IMR-90 (cell line): Measurements from ENCODE around the gene TRAF1. TPM values are rescaled to one million over a fixed set of nuclear protein-coding genes. Genes with fewer than 3 reads are reported as not detected.

Experiments used
- ATAC-seq: fragments of 200-7000 bp; cut with Tn5 transposase; 2 replicates; pipeline ENCODE4 v1.9.1; 2020; ENCODE audit warnings: low read depth, mild to moderate bottlenecking, moderate library complexity
- BruUV-seq: library from RNA; stranded (reverse); fragments of 400-500 nt; replicated peaks from 2 replicates; lab custom pipeline; 2021; lab: Mats Ljungman, UMichigan
- CTCF ChIA-PET: fragments of 300-600 bp; formaldehyde crosslinking; extraction: SDS; loops from one replicate; lab custom pipeline; 2021; ENCODE audit warnings: antibody characterized with exemption; lab: Yijun Ruan, JAX
- POLR2A ChIA-PET: fragments of 300-600 bp; sonication (Branson Sonifier 250); formaldehyde crosslinking; loops from one replicate; lab custom pipeline; 2022; ENCODE audit warnings: antibody characterized with exemption; ENCODE audit not compliant: unreplicated experiment; lab: Charles Lee
- DNase-seq: peaks from one replicate; pipeline ENCODE4 v3.0.0; 2013
- H2AFZ ChIP-seq: replicated peaks from 2 replicates; pipeline ENCODE3; 2013; ENCODE audit warnings: low read length, mild to moderate bottlenecking; ENCODE audit not compliant: poor library complexity
- H2AK5ac ChIP-seq: 2 replicates; pipeline ENCODE4 v1.6.1; 2013; ENCODE audit warnings: low read depth, low read length, inconsistent platforms
- H2AK9ac ChIP-seq: replicated peaks from 2 replicates; pipeline ENCODE3; 2013; ENCODE audit warnings: mild to moderate bottlenecking, low read depth, low read length, moderate library complexity; ENCODE audit not compliant: poor library complexity
- H2BK120ac ChIP-seq: 2 replicates; pipeline ENCODE4 v1.6.1; 2013; ENCODE audit warnings: low read depth, low read length, inconsistent platforms
- H2BK15ac ChIP-seq: 3 replicates; pipeline ENCODE4 v1.6.1; 2013; ENCODE audit warnings: low read depth, low read length, inconsistent platforms
- H2BK20ac ChIP-seq: 2 replicates; pipeline ENCODE4 v1.6.1; 2013; ENCODE audit warnings: low read depth, mild to moderate bottlenecking, inconsistent platforms, low read length, moderate library complexity
- H2BK5ac ChIP-seq: 2 replicates; pipeline ENCODE4 v1.6.1; 2013; ENCODE audit warnings: mild to moderate bottlenecking, low read depth, low read length, inconsistent platforms; ENCODE audit not compliant: poor library complexity, severe bottlenecking
- H3K14ac ChIP-seq: replicated peaks from 2 replicates; pipeline ENCODE4 v1.6.1; 2013; ENCODE audit warnings: low read depth, low read length, inconsistent platforms
- H3K18ac ChIP-seq: 2 replicates; pipeline ENCODE4 v1.6.1; 2013; ENCODE audit warnings: low read depth, low read length, control low read depth
- H3K23ac ChIP-seq: 2 replicates; pipeline ENCODE4 v1.6.1; 2013; ENCODE audit warnings: low read depth, low read length, inconsistent platforms
- H3K27ac ChIP-seq: 2 replicates; pipeline ENCODE4 v1.5.1; 2013; ENCODE audit warnings: mild to moderate bottlenecking, control low read depth, low read length; ENCODE audit not compliant: insufficient read depth
- H3K27me3 ChIP-seq: 2 replicates; pipeline ENCODE4 v1.6.1; 2013; ENCODE audit warnings: low read length; ENCODE audit not compliant: control insufficient read depth, insufficient read depth
- H3K36me3 ChIP-seq: 2 replicates; pipeline ENCODE4 v1.6.1; 2013; ENCODE audit warnings: low read length, mixed read lengths; ENCODE audit not compliant: control insufficient read depth, insufficient read depth
- H3K4ac ChIP-seq: 2 replicates; pipeline ENCODE4 v1.6.1; 2013; ENCODE audit warnings: low read depth, low read length, inconsistent platforms
- H3K4me1 ChIP-seq: 2 replicates; pipeline ENCODE4 v1.6.1; 2013; ENCODE audit warnings: low read length, mixed read lengths; ENCODE audit not compliant: control insufficient read depth, insufficient read depth
- H3K4me2 ChIP-seq: 2 replicates; pipeline ENCODE4 v1.6.1; 2013; ENCODE audit warnings: low read depth, mild to moderate bottlenecking, control low read depth, low read length, moderate library complexity
- H3K4me3 ChIP-seq: 2 replicates; pipeline ENCODE4 v1.5.1; 2013; ENCODE audit warnings: low read depth, mild to moderate bottlenecking, control low read depth, low read length, moderate library complexity; ENCODE audit not compliant: insufficient read depth
- H3K56ac ChIP-seq: 2 replicates; pipeline ENCODE4 v1.6.1; 2013; ENCODE audit warnings: low read length, inconsistent platforms; ENCODE audit not compliant: insufficient read depth; ENCODE audit errors: extremely low read depth
- H3K79me1 ChIP-seq, 2 experiments: 2 replicates each; pipeline ENCODE4 v1.6.1; 2013; ENCODE audit warnings: low read length in 2 of 2, inconsistent platforms in 1 of 2, low read depth in 1 of 2
- H3K9ac ChIP-seq: 2 replicates; pipeline ENCODE4 v1.6.1; 2013; ENCODE audit warnings: low read depth, low read length, control low read depth
- H3K9me1 ChIP-seq: 2 replicates; pipeline ENCODE4 v1.6.1; 2013; ENCODE audit warnings: low read length, inconsistent platforms; ENCODE audit not compliant: insufficient read depth
- H3K9me3 ChIP-seq: 2 replicates; pipeline ENCODE4 v1.6.1; 2013; ENCODE audit warnings: low read length; ENCODE audit not compliant: control insufficient read depth, insufficient read depth
- H4K20me1 ChIP-seq: 2 replicates; pipeline ENCODE4 v1.6.1; 2013; ENCODE audit warnings: low read length, inconsistent platforms; ENCODE audit not compliant: insufficient read depth
- H4K5ac ChIP-seq: 2 replicates; pipeline ENCODE4 v1.6.1; 2013; ENCODE audit warnings: mild to moderate bottlenecking, low read depth, low read length, control low read depth
- H4K8ac ChIP-seq, 2 experiments: 2 replicates each; pipeline ENCODE4 v1.6.1; 2013; ENCODE audit warnings: low read depth in 2 of 2, low read length in 2 of 2, control low read depth in 1 of 2, inconsistent platforms in 1 of 2
- H4K91ac ChIP-seq: 2 replicates; pipeline ENCODE4 v1.6.1; 2013; ENCODE audit warnings: low read depth, low read length, inconsistent platforms; ENCODE audit not compliant: insufficient read depth
- BHLHE40 ChIP-seq: fragments of 150-350 bp; IDR thresholded peaks from 2 replicates; pipeline ENCODE4 v1.6.1; 2016; ENCODE audit warnings: mild to moderate bottlenecking, low read depth, low read length
- CTCF ChIP-seq: conservative IDR thresholded peaks from 2 replicates; pipeline ENCODE4 v1.5.1; 2012; ENCODE audit warnings: mild to moderate bottlenecking, low read depth, low read length, improper control_type of control experiment
- MAFK ChIP-seq: IDR thresholded peaks from 2 replicates; pipeline ENCODE4 v1.6.1; 2012; ENCODE audit warnings: low read depth, low read length, improper control_type of control experiment
- MAZ ChIP-seq: IDR thresholded peaks from 2 replicates; pipeline ENCODE4 v1.6.1; 2012; ENCODE audit warnings: low read depth, mild to moderate bottlenecking, low read length, improper control_type of control experiment, moderate library complexity, borderline replicate concordance
- NFE2L2 ChIP-seq: fragments of 150-350 bp; IDR thresholded peaks from 2 replicates; pipeline ENCODE4 v1.6.1; 2016; ENCODE audit warnings: low read depth, mild to moderate bottlenecking, low read length
- POLR2A ChIP-seq: IDR thresholded peaks from 2 replicates; pipeline ENCODE4 v1.6.1; 2012; ENCODE audit warnings: mild to moderate bottlenecking, low read depth, low read length
- RAD21 ChIP-seq: IDR thresholded peaks from 2 replicates; pipeline ENCODE4 v1.6.1; 2012; ENCODE audit warnings: low read length, improper control_type of control experiment
- RCOR1 ChIP-seq: IDR thresholded peaks from 2 replicates; pipeline ENCODE4 v1.6.1; 2012; ENCODE audit warnings: mild to moderate bottlenecking, low read length, improper control_type of control experiment; ENCODE audit not compliant: insufficient replicate concordance
- RFX5 ChIP-seq: IDR thresholded peaks from 2 replicates; pipeline ENCODE4 v1.8.0; 2012; ENCODE audit warnings: low read depth, mild to moderate bottlenecking, low read length, moderate library complexity
- SMC3 ChIP-seq: fragments of 150-350 bp; IDR thresholded peaks from 2 replicates; pipeline ENCODE4 v1.6.1; 2016; ENCODE audit warnings: low read depth, mild to moderate bottlenecking, antibody characterized with exemption, low read length, moderate library complexity
- USF2 ChIP-seq: fragments of 150-350 bp; IDR thresholded peaks from 2 replicates; pipeline ENCODE4 v1.6.1; 2017; ENCODE audit warnings: mild to moderate bottlenecking, antibody characterized with exemption, low read length, low read depth
- WGBS, 2 experiments: methylation state at CpG; one replicate each; pipeline versions ENCODE4 v1.1.5 to v1.1.7; 2013; ENCODE audit warnings: missing lambda C conversion rate in 2 of 2; ENCODE audit not compliant: insufficient read length in 1 of 2; ENCODE audit errors: extremely low coverage in 2 of 2; 5-methylcytosine and 5-hydroxymethylcytosine counted together
- dilution Hi-C: fragments of 300-500 bp; cut with HindIII; formaldehyde crosslinking; loops from one replicate; pipeline ENCODE4 v1.14.3; 2018; ENCODE audit warnings: low sequenced_read_pairs; ENCODE audit not compliant: unreplicated experiment
- in situ Hi-C: fragments of 300-500 bp; cut with MboI; formaldehyde crosslinking; loops from 3 replicates; pipeline ENCODE4 v1.14.3; 2019; ENCODE audit warnings: low sequenced_read_pairs, inconsistent platforms, mixed read lengths
- intact Hi-C: fragments of 100-400 bp; cut with micrococcal nuclease; formaldehyde crosslinking; loops from 2 replicates; pipeline ENCODE4 v1.10.0; 2022
- polyA plus RNA-seq, 3 experiments: library from polyadenylated mRNA; depleted of rRNA; stranded (reverse); fragments of >200 nt; gene quantifications; 2 replicates each; pipeline ENCODE4 v1.2.3, GENCODE V29; 2012; ENCODE audit warnings: low replicate concordance in 1 of 3
- total RNA-seq: library from RNA; depleted of rRNA; stranded (reverse); fragments of >200 nt; gene quantifications from 2 replicates; pipeline ENCODE4 v1.2.3, GENCODE V29; 2012

TRAF1 gene
- total and polyA plus RNA-seq, 2 of the 4 experiments (the other 2 are of a cell fraction): 3.9 to 4.1 TPM

GRCh38 chr9:120870206-120870605, 56.4 kb downstream of the TRAF1 start:
- DNase-seq: no peak
- Histone ChIP-seq H3K4ac (no peak overlapping the region), H2AK9ac (peak overlapping the region; percentile 98), H3K36me3 (peaks cover 31% of the 10 kb centered on the region), H2BK15ac (no peak overlapping the region), H2BK5ac (no peak overlapping the region), H3K4me3 (no peak overlapping the region), H2AFZ (peak overlapping the region; percentile 33), H3K4me2 (no peak overlapping the region), H4K20me1 (no peaks in the 10 kb centered on the region), H3K9ac (no peak overlapping the region), H3K9me1 (peaks cover 31% of the 10 kb centered on the region), H3K14ac (no peak overlapping the region), H2BK20ac (no peak overlapping the region), H3K56ac (no peak overlapping the region), H2AK5ac (no peak overlapping the region), H4K91ac (no peak overlapping the region), H3K27me3 (no peaks in the 10 kb centered on the region), H3K9me3 (no peaks in the 10 kb centered on the region), H3K23ac (no peak overlapping the region), H2BK120ac (0 out of 2 replicates have a peak overlapping the region, but pooled peaks have one; percentile 25), H4K8ac (no peak overlapping the region; a peak in 2 of 4 replicates), H3K79me1 (peaks cover 14 to 53% of the 10 kb centered on the region in 2 experiments), H3K18ac (no peak overlapping the region), H3K4me1 (peaks cover 10% of the 10 kb centered on the region), H3K27ac (no peak overlapping the region), H4K5ac (no peak overlapping the region)
- dilution Hi-C loops: no loop called here
- ChIA-PET POLR2A (no interaction called here), CTCF (interaction anchor here (0.7 kb wide), 1 partner anchor 306 kb away, joined by 3 read pairs; no protein-coding TSS in a partner anchor)
- ATAC-seq: no peak
- in situ Hi-C loops: loop anchor here (5.0 kb wide), 1 partner anchor 67 kb away; no protein-coding TSS in a partner anchor
- no peak for TF ChIP-seq SMC3
- no peak for TF ChIP-seq RFX5
- TF ChIP-seq RCOR1: no peak
- TF ChIP-seq MAZ: no peak
- no peak for TF ChIP-seq BHLHE40
- TF ChIP-seq RAD21: no peak
- TF ChIP-seq USF2: no peak
- TF ChIP-seq NFE2L2: no peak
- TF ChIP-seq MAFK: no peak
- no peak for TF ChIP-seq CTCF
- TF ChIP-seq POLR2A: no peak
- no TSS peak for BruUV-seq
- WGBS, 2 experiments: 74% methylated on average over 4 of the region's 9 CpGs; no CpG with 5 or more reads in 1 of the 2 experiments
- intact Hi-C loops: no loop called here
